ENCODE results near the gene MMP24.
"Not testable (repeated sequence)": the region's sequence is repeated elsewhere in the genome, so short reads cannot be mapped to it uniquely, and the experiment has no call there.

MMP24 gene

GRCh38 chr20:35315632-35316020, 89.1 kb downstream of the MMP24 start:
- not testable (repeated sequence) for DNase-seq

- no peak for DNase-seq
Observed at GRCh38 chr20:35316086-35316485, 89.6 kb downstream of the MMP24 start.

- no peak for DNase-seq
Observed at GRCh38 chr20:35317416-35318210, 91.1 kb downstream of the MMP24 start.

DNA sequence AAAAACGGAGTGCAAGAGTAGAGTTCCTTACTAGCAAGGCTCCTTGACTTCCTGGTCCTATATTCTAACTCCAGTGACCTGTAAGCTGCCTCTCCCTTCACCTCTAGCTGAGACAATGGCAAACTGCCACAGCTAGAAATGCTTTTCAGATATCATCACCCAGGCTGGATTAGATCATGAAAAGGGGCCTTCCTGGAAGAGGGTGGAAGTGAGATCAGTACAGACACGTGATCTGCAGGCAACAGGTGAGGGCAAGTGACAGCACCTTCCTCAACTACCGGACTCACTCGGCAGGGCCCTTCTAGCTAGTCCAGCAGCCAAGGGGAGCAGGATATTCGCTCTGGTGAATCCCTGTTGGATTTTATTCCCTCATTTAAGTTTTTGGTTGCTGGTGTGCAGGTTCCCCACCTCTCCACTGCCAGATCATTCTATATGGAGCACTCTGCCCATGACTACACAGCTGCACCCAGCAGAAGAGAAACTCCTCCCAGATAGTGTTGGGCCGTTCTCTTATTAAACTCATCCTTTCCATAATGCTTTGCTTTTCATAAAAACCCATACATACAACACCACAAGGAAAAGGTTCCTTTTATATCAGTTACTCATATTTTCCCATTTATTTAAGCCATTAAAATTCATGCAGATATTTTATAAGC, 92.1 kb downstream of the MMP24 start:
- DNase-seq = no peak

DNA sequence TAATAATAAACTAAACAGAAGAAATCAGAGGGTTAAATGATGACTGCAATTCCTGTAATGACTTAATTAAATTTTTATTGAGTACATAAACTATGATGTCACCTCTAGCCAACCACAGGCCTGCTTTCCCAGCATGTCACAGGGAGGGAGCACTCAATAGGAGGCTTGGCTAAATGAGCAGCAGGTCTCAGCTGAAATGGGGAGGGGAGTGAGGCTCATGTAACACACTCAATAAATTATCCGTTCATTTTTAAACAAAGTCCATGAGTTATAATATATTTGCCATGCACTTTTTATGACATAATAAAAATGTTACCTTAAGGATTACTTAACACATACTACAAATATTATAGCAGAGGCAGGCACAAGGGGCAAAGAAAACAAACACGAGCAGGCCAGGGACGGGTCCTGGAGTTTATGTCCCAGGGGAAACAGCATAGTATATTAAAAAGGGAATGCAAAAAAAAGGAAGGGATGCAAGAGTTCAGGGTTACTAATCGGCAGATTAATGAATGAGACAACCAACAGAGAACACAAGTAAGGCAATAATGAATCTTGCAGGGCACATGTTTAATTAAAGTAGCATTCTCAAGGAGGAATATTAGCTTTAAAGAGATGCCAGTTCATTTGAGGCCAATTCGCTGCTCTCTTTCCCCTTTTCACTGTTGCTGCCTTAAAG, 92.8 kb downstream of the MMP24 start:
- DNase-seq = no peak

DNA sequence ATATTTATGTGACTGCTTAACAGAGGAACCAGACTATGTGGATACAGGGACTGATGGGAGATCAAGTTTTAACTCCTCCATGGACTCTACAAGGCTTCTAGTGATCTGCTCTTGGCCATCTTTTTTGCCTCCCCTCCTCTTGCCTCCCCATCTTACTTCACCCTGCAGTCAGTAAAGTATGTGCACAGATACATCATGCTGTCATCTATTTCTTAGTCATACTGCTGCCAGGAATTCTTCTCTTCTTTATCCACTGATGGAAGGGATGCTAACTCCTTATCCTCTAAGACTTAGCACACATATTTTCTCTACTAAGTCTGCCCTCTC, 93.3 kb downstream of the MMP24 start:
- DNase-seq = no peak

GRCh38 chr20:35320396-35321126, 94.1 kb downstream of the MMP24 start:
- no peak for DNase-seq

GRCh38 chr20:35325401-35325800, 98.9 kb downstream of the MMP24 start:
- DNase-seq = no peak

DNA sequence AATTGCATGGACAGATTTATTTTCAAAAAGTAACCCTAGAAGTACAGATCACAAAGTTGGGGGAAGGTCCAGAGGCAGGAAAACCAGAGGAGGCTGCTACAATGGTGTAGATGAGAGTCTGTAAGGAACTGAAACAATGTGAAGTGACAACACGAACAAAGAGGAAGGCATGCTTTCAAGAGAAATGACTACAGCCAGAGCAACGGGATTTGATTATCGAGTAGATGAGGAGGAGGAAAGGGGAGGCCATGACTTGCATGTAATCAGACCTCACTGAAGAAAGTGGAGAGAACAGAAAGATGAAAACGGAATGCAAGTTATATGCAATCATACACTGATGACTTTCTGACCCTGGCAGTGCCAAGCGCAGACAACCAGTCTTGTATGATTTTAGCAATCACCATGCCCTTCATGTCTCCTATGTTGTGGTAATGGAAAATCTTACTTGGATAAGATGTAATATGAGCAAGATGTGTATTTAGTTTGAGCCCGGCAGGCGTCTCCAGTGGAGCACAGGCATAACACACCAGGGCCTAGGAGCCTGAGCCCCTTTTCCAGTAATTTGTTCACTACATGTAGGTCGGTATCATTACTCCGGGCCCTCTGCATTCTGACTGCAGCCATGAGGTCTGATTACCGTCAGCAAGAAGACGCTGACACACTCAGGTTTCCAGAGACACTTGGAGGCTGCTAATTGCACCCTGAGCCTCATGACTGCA, 99.7 kb downstream of the MMP24 start:
- no peak for DNase-seq

All from right forelimb (tissue), 1 donor.